OCI-LY1 (cell line): Measurements from ENCODE around the gene TRDMT1.

ENCODE experiments used
- H2AFZ ChIP-seq: fragments of 200-600 bp; sonication (generic), shearing (Covaris generic); 2 replicates; pipeline ENCODE4 v1.6.0; 2014; ENCODE audit warnings: antibody characterized with exemption, mild to moderate bottlenecking, low read length
- H3F3A ChIP-seq: fragments of 200-600 bp; sonication (generic), shearing (Covaris generic); 2 replicates; pipeline ENCODE4 v1.6.0; 2014; ENCODE audit warnings: mild to moderate bottlenecking, antibody characterized with exemption, low read length, moderate library complexity; ENCODE audit not compliant: insufficient read depth
- H3K27ac ChIP-seq: fragments of 200-600 bp; sonication (generic); 2 replicates; pipeline ENCODE4 v1.5.1; 2014; ENCODE audit warnings: low read length, mixed run types, mild to moderate bottlenecking, low read depth; ENCODE audit not compliant: poor library complexity, severe bottlenecking
- H3K27me3 ChIP-seq: fragments of 200-600 bp; sonication (generic); 2 replicates; pipeline ENCODE4 v1.6.0; 2014; ENCODE audit warnings: antibody characterized with exemption, mild to moderate bottlenecking, low read length, moderate library complexity; ENCODE audit not compliant: insufficient read depth
- H3K36me3 ChIP-seq: fragments of 200-600 bp; sonication (generic); 2 replicates; pipeline ENCODE4 v1.6.1; 2014; ENCODE audit warnings: mild to moderate bottlenecking, antibody characterized with exemption, low read length, moderate library complexity, mixed read lengths; ENCODE audit not compliant: insufficient read depth
- H3K4me1 ChIP-seq: fragments of 200-600 bp; sonication (generic); 2 replicates; pipeline ENCODE4 v1.5.1; 2014; ENCODE audit warnings: mild to moderate bottlenecking, low read length, moderate library complexity; ENCODE audit not compliant: insufficient read depth, severe bottlenecking
- H3K4me2 ChIP-seq: fragments of 200-600 bp; sonication (generic), shearing (Covaris generic); 2 replicates; pipeline ENCODE4 v1.6.1; 2014; ENCODE audit warnings: low read length
- H3K4me3 ChIP-seq: fragments of 200-600 bp; sonication (generic); 2 replicates; pipeline ENCODE4 v1.5.1; 2014; ENCODE audit warnings: low read length, low read depth, mild to moderate bottlenecking, mixed read lengths; ENCODE audit not compliant: poor library complexity, severe bottlenecking
- H3K79me2 ChIP-seq: fragments of 200-600 bp; shearing (Covaris generic); 2 replicates; pipeline ENCODE4 v1.6.1; 2016; ENCODE audit warnings: mixed run types, low read length, mixed read lengths; ENCODE audit not compliant: insufficient read depth
- H3K9ac ChIP-seq: fragments of 200-600 bp; sonication (generic), shearing (Covaris generic); 2 replicates; pipeline ENCODE4 v1.6.1; 2014; ENCODE audit warnings: mild to moderate bottlenecking, low read length, mixed read lengths
- H3K9me2 ChIP-seq: fragments of 200-600 bp; sonication (generic), shearing (Covaris generic); 2 replicates; pipeline ENCODE4 v1.6.1; 2014; ENCODE audit warnings: low read depth, mild to moderate bottlenecking, low read length, mixed read lengths
- H3K9me3 ChIP-seq: fragments of 200-600 bp; shearing (Covaris generic); 2 replicates; pipeline ENCODE4 v1.6.1; 2014; ENCODE audit warnings: low read length, mixed read lengths
- H4K20me1 ChIP-seq: fragments of 200-600 bp; sonication (generic), shearing (Covaris generic); 2 replicates; pipeline ENCODE4 v1.6.0; 2016; ENCODE audit warnings: mild to moderate bottlenecking, low read length; ENCODE audit not compliant: insufficient read depth
- EZH2 ChIP-seq: fragments of 200-600 bp; sonication (generic), shearing (Covaris generic); IDR thresholded peaks from 2 replicates; pipeline ENCODE4 v1.8.0; 2017; ENCODE audit warnings: borderline replicate concordance, mixed run types, mild to moderate bottlenecking, antibody characterized with exemption, low read length, moderate library complexity, mixed read lengths
- TF ChIP-seq, protein P1 (sequence below): fragments of 200-600 bp; sonication (generic), shearing (Covaris generic); IDR thresholded peaks from 2 replicates; pipeline ENCODE4 v1.5.1; 2017; ENCODE audit warnings: mild to moderate bottlenecking, antibody characterized with exemption, low read length, moderate library complexity, mixed read lengths

Gene TRDMT1

DNA sequence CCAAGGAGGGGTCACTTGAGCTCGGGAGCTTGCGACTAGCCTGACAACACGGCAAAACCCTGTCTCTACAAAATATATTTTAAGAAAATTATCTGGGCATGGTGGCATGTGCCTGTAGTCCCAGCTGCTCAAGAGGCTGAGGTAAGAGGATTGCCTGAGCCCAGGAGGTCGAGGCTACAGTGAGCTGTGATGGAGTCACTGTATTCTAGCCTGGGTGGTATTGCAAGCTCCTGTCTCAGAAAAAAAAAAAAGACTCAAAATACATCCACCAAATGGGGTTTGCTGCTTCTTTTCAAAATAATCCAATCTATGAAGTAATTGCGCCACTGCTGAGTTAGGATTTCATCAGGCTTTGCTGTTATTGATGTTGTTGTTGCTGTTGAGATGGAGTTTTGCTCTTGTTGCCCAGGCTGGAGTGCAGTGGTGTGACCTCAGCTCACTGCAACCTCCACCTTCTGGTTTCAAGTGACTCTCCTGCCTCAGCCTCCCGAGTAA is 15.5 kb upstream of the TRDMT1 start:
- H3K4me3 ChIP-seq, result no peak overlapping the region
- no peak overlapping the region for H2AFZ ChIP-seq
- H3K9me2 ChIP-seq, result no peaks in the 10 kb centered on the region
- no peaks in the 10 kb centered on the region for H4K20me1 ChIP-seq
- H3K27ac ChIP-seq, result no peak overlapping the region
- H3K4me1 ChIP-seq, result no peaks in the 10 kb centered on the region
- TF ChIP-seq EZH2, result no peak
- TF ChIP-seq, protein P1, sequence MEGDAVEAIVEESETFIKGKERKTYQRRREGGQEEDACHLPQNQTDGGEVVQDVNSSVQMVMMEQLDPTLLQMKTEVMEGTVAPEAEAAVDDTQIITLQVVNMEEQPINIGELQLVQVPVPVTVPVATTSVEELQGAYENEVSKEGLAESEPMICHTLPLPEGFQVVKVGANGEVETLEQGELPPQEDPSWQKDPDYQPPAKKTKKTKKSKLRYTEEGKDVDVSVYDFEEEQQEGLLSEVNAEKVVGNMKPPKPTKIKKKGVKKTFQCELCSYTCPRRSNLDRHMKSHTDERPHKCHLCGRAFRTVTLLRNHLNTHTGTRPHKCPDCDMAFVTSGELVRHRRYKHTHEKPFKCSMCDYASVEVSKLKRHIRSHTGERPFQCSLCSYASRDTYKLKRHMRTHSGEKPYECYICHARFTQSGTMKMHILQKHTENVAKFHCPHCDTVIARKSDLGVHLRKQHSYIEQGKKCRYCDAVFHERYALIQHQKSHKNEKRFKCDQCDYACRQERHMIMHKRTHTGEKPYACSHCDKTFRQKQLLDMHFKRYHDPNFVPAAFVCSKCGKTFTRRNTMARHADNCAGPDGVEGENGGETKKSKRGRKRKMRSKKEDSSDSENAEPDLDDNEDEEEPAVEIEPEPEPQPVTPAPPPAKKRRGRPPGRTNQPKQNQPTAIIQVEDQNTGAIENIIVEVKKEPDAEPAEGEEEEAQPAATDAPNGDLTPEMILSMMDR, result no peak
- no peaks in the 10 kb centered on the region for H3K36me3 ChIP-seq
- no peaks in the 10 kb centered on the region for H3K79me2 ChIP-seq
- no peak overlapping the region for H3K9ac ChIP-seq
- no peaks in the 10 kb centered on the region for H3F3A ChIP-seq
- H3K9me3 ChIP-seq, result no peaks in the 10 kb centered on the region
- H3K27me3 ChIP-seq, result no peaks in the 10 kb centered on the region
- H3K4me2 ChIP-seq, result no peak overlapping the region

DNA sequence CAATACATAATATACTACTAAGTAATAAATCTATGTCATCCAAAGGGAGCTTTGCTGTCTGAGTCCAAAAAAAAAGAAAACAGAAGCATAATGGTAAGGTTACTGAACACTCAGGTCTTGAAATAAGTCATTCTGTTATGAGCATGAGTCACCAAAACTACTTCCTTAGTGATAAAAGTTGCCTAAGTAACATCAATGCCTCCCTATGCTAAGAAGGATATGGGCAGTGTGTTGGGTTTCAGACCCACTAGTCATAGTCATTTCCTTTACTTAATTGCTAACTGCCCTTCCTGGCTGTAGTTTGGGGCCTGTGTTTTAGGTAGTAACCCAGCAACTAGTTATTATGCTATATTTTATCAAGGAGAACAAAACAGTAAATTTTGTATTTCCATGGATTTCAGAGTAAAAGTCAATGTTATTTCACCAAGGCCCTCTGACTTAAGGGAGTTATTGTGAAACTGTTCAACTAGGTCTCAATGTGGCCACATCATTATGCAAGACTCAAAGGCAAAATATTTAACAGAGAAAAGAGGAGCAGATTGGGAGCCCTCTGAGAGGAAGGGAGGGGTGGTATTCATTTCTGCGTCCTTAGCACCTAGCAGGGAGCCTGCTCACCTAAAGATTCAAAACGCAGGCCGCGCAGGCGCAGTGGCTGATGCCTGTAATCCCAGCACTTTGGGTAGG is 14.9 kb upstream of the TRDMT1 start:
- H3K27ac ChIP-seq, result no peak overlapping the region
- H3K79me2 ChIP-seq, result no peaks in the 10 kb centered on the region
- no peaks in the 10 kb centered on the region for H3F3A ChIP-seq
- H3K27me3 ChIP-seq, result no peaks in the 10 kb centered on the region
- no peak overlapping the region for H3K4me2 ChIP-seq
- H3K36me3 ChIP-seq, result no peaks in the 10 kb centered on the region
- no peak overlapping the region for H3K4me3 ChIP-seq
- no peaks in the 10 kb centered on the region for H3K9me2 ChIP-seq
- no peaks in the 10 kb centered on the region for H3K4me1 ChIP-seq
- H2AFZ ChIP-seq, result no peak overlapping the region
- H3K9me3 ChIP-seq, result no peaks in the 10 kb centered on the region
- H4K20me1 ChIP-seq, result no peaks in the 10 kb centered on the region
- no peak for TF ChIP-seq EZH2
- no peak overlapping the region for H3K9ac ChIP-seq

DNA sequence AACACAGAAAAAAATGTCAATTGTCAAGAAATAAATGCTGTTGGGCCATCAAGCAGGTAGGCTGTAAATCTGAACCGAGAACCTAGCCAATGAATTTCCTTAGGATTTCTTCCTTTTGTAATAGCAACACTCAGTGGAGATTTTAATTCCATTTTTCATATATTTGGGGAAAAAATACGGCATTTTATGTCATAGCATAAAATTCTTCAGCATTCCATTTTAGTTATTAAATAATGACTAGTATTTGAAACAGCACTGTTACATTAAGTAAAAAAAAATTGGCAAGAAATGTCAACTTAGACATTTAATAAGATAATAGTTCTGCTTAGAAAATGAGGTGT is 14.3 kb upstream of the TRDMT1 start:
- Histone ChIP-seq H3K27me3 (no peaks in the 10 kb centered on the region), H3F3A (no peaks in the 10 kb centered on the region), H3K4me3 (no peak overlapping the region), H3K36me3 (no peaks in the 10 kb centered on the region), H3K9me2 (no peaks in the 10 kb centered on the region), H3K79me2 (no peaks in the 10 kb centered on the region), H3K4me1 (no peaks in the 10 kb centered on the region), H3K4me2 (no peak overlapping the region), H2AFZ (no peak overlapping the region), H4K20me1 (no peaks in the 10 kb centered on the region), H3K9me3 (no peaks in the 10 kb centered on the region), H3K27ac (no peak overlapping the region), H3K9ac (no peak overlapping the region)
- TF ChIP-seq, protein P1, result no peak
- TF ChIP-seq EZH2, result no peak
